K562 (cell line): ENCODE data around the gene KPNA1. TPM values are rescaled to one million over a fixed set of nuclear protein-coding genes. Genes with fewer than 3 reads are reported as not detected.
A peak's percentile ranks its signal among the peaks of the same experiment; 100 is the strongest.

Experiments
- CHCHD3 ChIP-seq: fragments of 250-450 bp; sonication (Bioruptor Pico); IDR thresholded peaks from 2 replicates; pipeline ENCODE4 v2.1.2; 2022; ENCODE audit warnings: mild to moderate bottlenecking
- EHMT2 ChIP-seq: fragments of 450-650 bp; IDR thresholded peaks from 2 replicates; pipeline ENCODE4 v1.6.1; 2018; ENCODE audit warnings: antibody characterized with exemption
- FIP1L1 ChIP-seq: fragments of 200-400 bp; formaldehyde crosslinking; IDR thresholded peaks from 2 replicates; pipeline ENCODE4 v1.6.1; 2018; ENCODE audit warnings: mild to moderate bottlenecking, low read depth, low read length; ENCODE audit not compliant: poor library complexity, severe bottlenecking
- FOS ChIP-seq: IDR thresholded peaks from 3 replicates; pipeline ENCODE4 v1.6.1; 2011; ENCODE audit not compliant: insufficient read length; ENCODE audit errors: extremely low read depth
- FOXK2 ChIP-seq, 2 experiments: fragments of 450-650 bp; IDR thresholded peaks in 1 of 2; conservative IDR thresholded peaks in 1 of 2; 2 replicates each; pipeline ENCODE4 v1.6.1; 2016; ENCODE audit warnings: low read depth in 2 of 2, mild to moderate bottlenecking in 1 of 2
- MBD2 ChIP-seq: sonication (generic); IDR thresholded peaks from 2 replicates; pipeline ENCODE4 v1.6.1; 2016; ENCODE audit warnings: low read depth, borderline replicate concordance
- PHF20 ChIP-seq: fragments of 450-650 bp; IDR thresholded peaks from 2 replicates; pipeline ENCODE4 v1.6.1; 2018; ENCODE audit not compliant: partially characterized antibody
- RBM39 ChIP-seq: fragments of 200-400 bp; formaldehyde crosslinking; optimal IDR thresholded peaks from 2 replicates; pipeline ENCODE3; 2018; ENCODE audit warnings: low read depth, low read length
- RFX5 ChIP-seq: IDR thresholded peaks from 2 replicates; pipeline ENCODE4 v1.6.1; 2011; ENCODE audit warnings: low read depth, mild to moderate bottlenecking, improper control_type of control experiment, low read length
- SMAD2 ChIP-seq: fragments of 150-350 bp; IDR thresholded peaks from 2 replicates; pipeline ENCODE4 v1.6.1; 2014; ENCODE audit warnings: low read depth, mild to moderate bottlenecking, low read length
- SMAD4 ChIP-seq: fragments of 250-450 bp; sonication (Bioruptor Pico); conservative IDR thresholded peaks from 2 replicates; pipeline ENCODE4 v1.8.0; 2021; ENCODE audit warnings: inconsistent platforms, mild to moderate bottlenecking, moderate library complexity
- TFAM ChIP-seq: fragments of 250-450 bp; sonication (Bioruptor Pico); conservative IDR thresholded peaks from 2 replicates; pipeline ENCODE4 v1.5.0; 2021; ENCODE audit warnings: mild to moderate bottlenecking, moderate library complexity
- U2AF1 ChIP-seq: fragments of 200-400 bp; formaldehyde crosslinking; optimal IDR thresholded peaks from 2 replicates; pipeline ENCODE3; 2017; ENCODE audit warnings: mild to moderate bottlenecking, low read depth, low read length, moderate library complexity
- ZNF311 ChIP-seq: fragments of 250-450 bp; sonication (Bioruptor Pico); IDR thresholded peaks from 2 replicates; pipeline ENCODE4 v1.4.0; 2020; ENCODE audit warnings: mild to moderate bottlenecking, moderate library complexity
- polyA plus RNA-seq, 8 experiments: library from polyadenylated mRNA; depleted of rRNA in 4 of 8; stranded (reverse) in 5 of 8; unstranded in 3 of 8; fragments of >200 nt; fragmentation: Nextera tagmentation in 2 of 8; fragmentation: Illumina TruSeq in 1 of 8; extraction: Ambion mirVana in 2 of 8; extraction: Trizol in 1 of 8; gene quantifications; 2 replicates each; pipeline versions ENCODE4 v1.2.1 to v1.2.3, GENCODE V29; 2011 to 2014; ENCODE audit warnings: inconsistent platforms in 1 of 8, missing spikeins in 1 of 8
- total RNA-seq, 7 experiments: library from RNA; depleted of rRNA in 6 of 7; stranded (reverse); fragments of >200 nt in 6 of 7; fragmentation: Illumina TruSeq in 2 of 7; extraction: Trizol in 2 of 7; gene quantifications; 2 replicates each; pipeline versions ENCODE4 v1.2.1 to v1.2.3, GENCODE V29; 2011 to 2021; ENCODE audit warnings: low replicate concordance in 1 of 7
- TF ChIP-seq, protein P1 (sequence below): fragments of 250-450 bp; sonication (Bioruptor Pico); IDR thresholded peaks from 2 replicates; pipeline ENCODE4 v1.4.0; 2020; ENCODE audit warnings: mild to moderate bottlenecking, moderate library complexity
- TF ChIP-seq, protein P2 (sequence below): sonication (generic); formaldehyde crosslinking; IDR thresholded peaks from 2 replicates; pipeline ENCODE4 v1.8.0; 2022; ENCODE audit warnings: missing genetic modification reagents, mild to moderate bottlenecking, borderline replicate concordance
- TF ChIP-seq, protein P3 (sequence below), 2 experiments: fragments of 450-650 bp; IDR thresholded peaks; 2 replicates each; pipeline ENCODE4 v1.6.1; 2016
- TF ChIP-seq, protein P4 (sequence below): fragments of 450-650 bp; IDR thresholded peaks from 2 replicates; pipeline ENCODE4 v1.6.1; 2018; ENCODE audit not compliant: partially characterized antibody

The KPNA1 gene
- total and polyA plus RNA-seq, 9 of the 15 experiments (the other 6 are each of a cell fraction or from before 2014, with no cell fraction given), result 9.3 to 53.8 (median 33.5) TPM

DNA sequence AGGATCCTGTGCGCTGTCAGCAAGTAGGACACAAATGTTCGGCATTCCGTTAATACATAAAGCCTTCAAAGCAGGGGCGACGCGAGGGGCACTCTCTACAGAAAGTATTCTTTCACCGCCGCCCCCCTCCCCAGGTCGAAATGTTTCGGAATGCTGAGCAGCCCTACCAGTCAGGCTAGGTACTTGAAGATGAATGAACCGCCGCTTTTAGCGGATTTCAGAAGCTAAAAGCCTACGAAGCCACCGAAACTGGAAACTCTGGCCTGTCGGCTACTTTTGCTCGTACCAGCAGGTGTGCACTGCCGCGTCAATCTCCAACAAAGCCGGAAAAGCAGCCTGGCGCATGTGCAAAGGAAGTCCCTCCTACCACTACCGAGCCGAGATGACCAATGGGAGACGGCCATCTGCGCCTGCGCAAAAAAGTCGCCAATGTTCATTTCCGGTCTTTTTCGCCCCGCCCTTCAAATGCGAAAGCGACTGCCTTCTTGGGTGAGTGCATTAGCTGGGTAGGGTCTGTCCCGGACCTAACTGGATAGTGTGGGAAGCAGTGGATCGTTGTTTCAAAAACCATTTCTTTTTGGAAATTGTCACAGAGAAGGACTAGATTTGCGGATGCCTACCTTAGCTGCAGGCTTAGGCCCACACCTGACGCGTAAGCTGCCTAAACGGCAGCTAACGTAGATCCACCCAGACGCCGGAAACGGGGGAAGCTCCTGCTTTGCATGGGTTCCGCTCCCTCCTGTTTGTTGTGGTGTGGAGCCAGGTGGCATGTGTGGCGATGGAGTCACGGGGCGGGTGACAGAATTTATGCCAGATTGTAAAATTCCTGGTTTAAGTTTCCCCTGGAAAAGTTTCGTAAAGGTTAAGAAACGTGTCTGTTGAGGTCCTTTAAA, 98.7 kb downstream of the KPNA1 start, which contains the start of gene WDR5B (continued):
- no peak for TF ChIP-seq RBM39
- no peak for TF ChIP-seq TFAM (CRISPR knock-in tag)
- TF ChIP-seq FOS, result peak; percentile 37
- TF ChIP-seq SMAD2, result no peak
- TF ChIP-seq EHMT2, result no peak
- no peak for TF ChIP-seq ZNF311 (CRISPR knock-in tag)
- TF ChIP-seq FIP1L1, result no peak
- no peak for TF ChIP-seq U2AF1
- TF ChIP-seq, protein P1, sequence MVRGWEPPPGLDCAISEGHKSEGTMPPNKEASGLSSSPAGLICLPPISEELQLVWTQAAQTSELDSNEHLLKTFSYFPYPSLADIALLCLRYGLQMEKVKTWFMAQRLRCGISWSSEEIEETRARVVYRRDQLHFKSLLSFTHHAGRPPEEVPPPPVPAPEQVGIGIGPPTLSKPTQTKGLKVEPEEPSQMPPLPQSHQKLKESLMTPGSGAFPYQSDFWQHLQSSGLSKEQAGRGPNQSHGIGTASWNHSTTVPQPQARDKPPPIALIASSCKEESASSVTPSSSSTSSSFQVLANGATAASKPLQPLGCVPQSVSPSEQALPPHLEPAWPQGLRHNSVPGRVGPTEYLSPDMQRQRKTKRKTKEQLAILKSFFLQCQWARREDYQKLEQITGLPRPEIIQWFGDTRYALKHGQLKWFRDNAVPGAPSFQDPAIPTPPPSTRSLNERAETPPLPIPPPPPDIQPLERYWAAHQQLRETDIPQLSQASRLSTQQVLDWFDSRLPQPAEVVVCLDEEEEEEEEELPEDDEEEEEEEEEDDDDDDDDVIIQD, result no peak
- TF ChIP-seq, protein P2, sequence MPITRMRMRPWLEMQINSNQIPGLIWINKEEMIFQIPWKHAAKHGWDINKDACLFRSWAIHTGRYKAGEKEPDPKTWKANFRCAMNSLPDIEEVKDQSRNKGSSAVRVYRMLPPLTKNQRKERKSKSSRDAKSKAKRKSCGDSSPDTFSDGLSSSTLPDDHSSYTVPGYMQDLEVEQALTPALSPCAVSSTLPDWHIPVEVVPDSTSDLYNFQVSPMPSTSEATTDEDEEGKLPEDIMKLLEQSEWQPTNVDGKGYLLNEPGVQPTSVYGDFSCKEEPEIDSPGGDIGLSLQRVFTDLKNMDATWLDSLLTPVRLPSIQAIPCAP (CRISPR knock-in tag), result no peak
- TF ChIP-seq CHCHD3, result no peak
- TF ChIP-seq, protein P3, sequence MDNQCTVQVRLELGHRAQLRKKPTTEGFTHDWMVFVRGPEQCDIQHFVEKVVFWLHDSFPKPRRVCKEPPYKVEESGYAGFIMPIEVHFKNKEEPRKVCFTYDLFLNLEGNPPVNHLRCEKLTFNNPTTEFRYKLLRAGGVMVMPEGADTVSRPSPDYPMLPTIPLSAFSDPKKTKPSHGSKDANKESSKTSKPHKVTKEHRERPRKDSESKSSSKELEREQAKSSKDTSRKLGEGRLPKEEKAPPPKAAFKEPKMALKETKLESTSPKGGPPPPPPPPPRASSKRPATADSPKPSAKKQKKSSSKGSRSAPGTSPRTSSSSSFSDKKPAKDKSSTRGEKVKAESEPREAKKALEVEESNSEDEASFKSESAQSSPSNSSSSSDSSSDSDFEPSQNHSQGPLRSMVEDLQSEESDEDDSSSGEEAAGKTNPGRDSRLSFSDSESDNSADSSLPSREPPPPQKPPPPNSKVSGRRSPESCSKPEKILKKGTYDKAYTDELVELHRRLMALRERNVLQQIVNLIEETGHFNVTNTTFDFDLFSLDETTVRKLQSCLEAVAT (IDR thresholded peaks at IDR 0.05), result no peak
- TF ChIP-seq PHF20, result peak; percentile 47
- peak; percentile 62; the same call in 1 of the 2 replicates for TF ChIP-seq MBD2
- TF ChIP-seq SMAD4 (CRISPR knock-in tag), result 0 out of 2 replicates have a peak, but pooled peaks have one; percentile 35
- 0 out of 4 replicates have a peak, but pooled peaks have one; percentile 11 to 36 for TF ChIP-seq FOXK2 (conservative IDR thresholded peaks at IDR 0.05 in 1 of 2, IDR thresholded peaks at IDR 0.05 in 1 of 2; ENCODE audit: low read depth in 2 of 2)
- no peak for TF ChIP-seq RFX5
- TF ChIP-seq, protein P4, sequence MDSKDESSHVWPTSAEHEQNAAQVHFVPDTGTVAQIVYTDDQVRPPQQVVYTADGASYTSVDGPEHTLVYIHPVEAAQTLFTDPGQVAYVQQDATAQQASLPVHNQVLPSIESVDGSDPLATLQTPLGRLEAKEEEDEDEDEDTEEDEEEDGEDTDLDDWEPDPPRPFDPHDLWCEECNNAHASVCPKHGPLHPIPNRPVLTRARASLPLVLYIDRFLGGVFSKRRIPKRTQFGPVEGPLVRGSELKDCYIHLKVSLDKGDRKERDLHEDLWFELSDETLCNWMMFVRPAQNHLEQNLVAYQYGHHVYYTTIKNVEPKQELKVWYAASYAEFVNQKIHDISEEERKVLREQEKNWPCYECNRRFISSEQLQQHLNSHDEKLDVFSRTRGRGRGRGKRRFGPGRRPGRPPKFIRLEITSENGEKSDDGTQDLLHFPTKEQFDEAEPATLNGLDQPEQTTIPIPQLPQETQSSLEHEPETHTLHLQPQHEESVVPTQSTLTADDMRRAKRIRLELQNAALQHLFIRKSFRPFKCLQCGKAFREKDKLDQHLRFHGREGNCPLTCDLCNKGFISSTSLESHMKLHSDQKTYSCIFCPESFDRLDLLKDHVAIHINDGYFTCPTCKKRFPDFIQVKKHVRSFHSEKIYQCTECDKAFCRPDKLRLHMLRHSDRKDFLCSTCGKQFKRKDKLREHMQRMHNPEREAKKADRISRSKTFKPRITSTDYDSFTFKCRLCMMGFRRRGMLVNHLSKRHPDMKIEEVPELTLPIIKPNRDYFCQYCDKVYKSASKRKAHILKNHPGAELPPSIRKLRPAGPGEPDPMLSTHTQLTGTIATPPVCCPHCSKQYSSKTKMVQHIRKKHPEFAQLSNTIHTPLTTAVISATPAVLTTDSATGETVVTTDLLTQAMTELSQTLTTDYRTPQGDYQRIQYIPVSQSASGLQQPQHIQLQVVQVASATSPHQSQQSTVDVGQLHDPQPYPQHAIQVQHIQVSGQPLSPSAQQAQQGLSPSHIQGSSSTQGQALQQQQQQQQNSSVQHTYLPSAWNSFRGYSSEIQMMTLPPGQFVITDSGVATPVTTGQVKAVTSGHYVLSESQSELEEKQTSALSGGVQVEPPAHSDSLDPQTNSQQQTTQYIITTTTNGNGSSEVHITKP, result peak; percentile 94
